Hepatocyte (in vitro differentiated cells): Measurements from ENCODE around the gene TRIM44.

ENCODE experiments used
- CTCF ChIP-seq: fragments of 200-600 bp; sonication (generic); IDR thresholded peaks from 2 replicates; pipeline ENCODE4 v1.5.1; 2016; ENCODE audit warnings: antibody characterized with exemption, mild to moderate bottlenecking; ENCODE audit not compliant: poor library complexity
- EZH2 ChIP-seq: fragments of 200-600 bp; sonication (generic); IDR thresholded peaks from 2 replicates; pipeline ENCODE4 v1.6.1; 2016; ENCODE audit warnings: antibody characterized with exemption, mild to moderate bottlenecking, borderline replicate concordance

GRCh38 chr11:35621620-35622019, 41.0 kb upstream of the TRIM44 start:
- TF ChIP-seq CTCF (no peak), EZH2 (no peak)
